ENCODE results near the gene TRIM29.

The TRIM29 gene

GRCh38 chr11:120127236-120127635 lies 10.7 kb downstream of the TRIM29 start:
- WGBS, 2 experiments (ENCODE audit: insufficient coverage in 2 of 2) = 91 to 93% methylated on average over 5 of the region's 7 CpGs
- no peak overlapping the region for H3K4me3 ChIP-seq (ENCODE audit: extremely low read depth, insufficient read depth, low read length, poor library complexity, severe bottlenecking)
- H3K36me3 ChIP-seq (ENCODE audit: control insufficient read depth, insufficient read depth, low read length) = no peaks in the 10 kb centered on the region

GRCh38 chr11:120126620-120127019 lies 11.3 kb downstream of the TRIM29 start:
- no peak overlapping the region for H3K4me3 ChIP-seq (ENCODE audit: extremely low read depth, insufficient read depth, low read length, poor library complexity, severe bottlenecking)
- no peaks in the 10 kb centered on the region for H3K9me3 ChIP-seq (ENCODE audit: control insufficient read depth, low read length)
- no peak overlapping the region for H3K27ac ChIP-seq (ENCODE audit: low read depth, low read length, severe bottlenecking)
- no peaks in the 10 kb centered on the region for H3K36me3 ChIP-seq (ENCODE audit: control insufficient read depth, insufficient read depth, low read length)
- WGBS, 2 experiments (ENCODE audit: insufficient coverage in 2 of 2) = 89 to 94% methylated on average over 1 of the region's 4 CpGs
- H3K4me1 ChIP-seq (ENCODE audit: control insufficient read depth, insufficient read depth, low read length, poor library complexity, severe bottlenecking) = peaks cover 19% of the 10 kb centered on the region

More at GRCh38 chr11:120127236-120127635, 10.7 kb downstream of the TRIM29 start:
- no peaks in the 10 kb centered on the region for H3K9me3 ChIP-seq (ENCODE audit: control insufficient read depth, low read length)
- no peak overlapping the region for H3K27ac ChIP-seq (ENCODE audit: low read depth, low read length, severe bottlenecking)
- peaks cover 15% of the 10 kb centered on the region for H3K4me1 ChIP-seq (ENCODE audit: control insufficient read depth, insufficient read depth, low read length, poor library complexity, severe bottlenecking)

DNA sequence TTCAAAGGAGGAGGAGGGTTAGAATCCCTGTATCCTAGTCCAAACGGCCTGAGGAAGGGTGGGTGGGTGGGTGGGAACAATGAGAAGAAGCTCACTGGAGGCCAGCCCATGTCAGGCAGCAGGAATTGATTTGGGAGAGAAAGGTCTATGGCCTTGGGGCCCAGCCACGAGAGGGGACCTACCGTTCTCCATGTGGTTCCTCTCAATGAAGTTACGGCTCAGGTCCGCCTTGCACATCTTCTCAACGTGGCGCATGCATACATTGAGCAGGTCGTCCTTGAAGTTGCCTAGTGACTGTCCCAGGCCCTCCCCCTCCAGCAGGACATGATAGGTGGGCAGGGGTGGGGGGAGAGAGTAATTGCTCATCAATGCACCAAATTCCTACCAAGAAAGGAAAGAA lies 12.4 kb downstream of the TRIM29 start:
- Histone ChIP-seq H3K4me1 (ENCODE audit: control insufficient read depth, insufficient read depth, low read length, poor library complexity, severe bottlenecking) (peaks cover 24% of the 10 kb centered on the region), H3K36me3 (ENCODE audit: control insufficient read depth, insufficient read depth, low read length) (no peaks in the 10 kb centered on the region), H3K27ac (ENCODE audit: low read depth, low read length, severe bottlenecking) (no peak overlapping the region), H3K4me3 (ENCODE audit: extremely low read depth, insufficient read depth, low read length, poor library complexity, severe bottlenecking) (no peak overlapping the region), H3K9me3 (ENCODE audit: control insufficient read depth, low read length) (no peaks in the 10 kb centered on the region)
- WGBS, 2 experiments (ENCODE audit: insufficient coverage in 2 of 2) = 95% methylated on average over 6 to 8 of the region's 8 CpGs

DNA sequence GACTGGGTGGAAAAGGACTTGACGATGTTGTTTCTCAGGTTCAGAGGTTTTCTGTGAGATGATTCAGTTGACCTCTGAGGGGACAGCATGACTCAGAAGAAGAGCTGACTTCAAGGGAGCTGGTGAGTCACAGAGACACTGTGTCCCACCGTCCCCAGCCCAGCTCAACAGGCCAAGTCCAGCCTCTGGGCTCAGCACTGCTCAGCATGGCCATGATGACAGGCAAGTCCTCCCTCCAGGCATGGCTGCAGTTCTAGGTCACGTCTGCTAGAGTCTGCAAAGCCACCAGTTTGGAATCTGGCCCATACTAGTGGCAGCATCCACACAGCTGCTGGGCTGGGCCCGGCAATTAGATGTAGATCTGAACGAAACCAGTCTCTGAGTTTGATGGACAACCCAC lies 12.9 kb downstream of the TRIM29 start:
- WGBS, 2 experiments (ENCODE audit: insufficient coverage in 2 of 2) = 83 to 84% methylated on average over 5 of the region's 5 CpGs
- H3K9me3 ChIP-seq (ENCODE audit: control insufficient read depth, low read length) = no peaks in the 10 kb centered on the region
- H3K27ac ChIP-seq (ENCODE audit: low read depth, low read length, severe bottlenecking) = peak overlapping the region; percentile 49
- H3K36me3 ChIP-seq (ENCODE audit: control insufficient read depth, insufficient read depth, low read length) = no peaks in the 10 kb centered on the region
- peaks cover 24% of the 10 kb centered on the region for H3K4me1 ChIP-seq (ENCODE audit: control insufficient read depth, insufficient read depth, low read length, poor library complexity, severe bottlenecking)
- H3K4me3 ChIP-seq (ENCODE audit: extremely low read depth, insufficient read depth, low read length, poor library complexity, severe bottlenecking) = no peak overlapping the region

- Histone ChIP-seq H3K4me3 (ENCODE audit: extremely low read depth, insufficient read depth, low read length, poor library complexity, severe bottlenecking) (no peak overlapping the region), H3K36me3 (ENCODE audit: control insufficient read depth, insufficient read depth, low read length) (no peaks in the 10 kb centered on the region), H3K27ac (ENCODE audit: low read depth, low read length, severe bottlenecking) (no peak overlapping the region), H3K4me1 (ENCODE audit: control insufficient read depth, insufficient read depth, low read length, poor library complexity, severe bottlenecking) (peaks cover 20% of the 10 kb centered on the region), H3K9me3 (ENCODE audit: control insufficient read depth, low read length) (no peaks in the 10 kb centered on the region)
- 89 to 96% methylated on average over 6 to 8 of the region's 14 CpGs for WGBS, 2 experiments (ENCODE audit: insufficient coverage in 2 of 2)
These were observed 13.6 kb downstream of the TRIM29 start for GRCh38 chr11:120124355-120124754.

DNA sequence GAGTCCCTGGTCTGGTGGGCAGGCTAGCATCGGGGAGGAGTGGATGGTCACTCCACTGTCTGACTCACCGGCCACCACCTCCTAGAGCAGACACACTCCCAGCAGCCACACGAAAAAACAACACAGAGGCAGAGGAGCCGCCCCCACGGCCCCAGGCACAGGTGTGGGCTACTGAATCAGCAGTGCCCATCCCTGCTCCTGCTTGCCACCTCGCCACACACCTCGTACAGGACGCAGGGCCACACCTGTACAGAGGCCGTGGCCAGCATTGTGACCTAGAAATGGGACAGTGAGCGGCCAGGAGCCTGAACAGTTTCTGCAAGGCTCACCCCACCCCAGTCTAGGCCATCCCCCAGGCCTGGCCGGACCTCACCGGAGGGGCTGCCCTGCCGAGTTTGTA lies 14.0 kb downstream of the TRIM29 start:
- Histone ChIP-seq H3K9me3 (ENCODE audit: control insufficient read depth, low read length) (no peaks in the 10 kb centered on the region), H3K4me3 (ENCODE audit: extremely low read depth, insufficient read depth, low read length, poor library complexity, severe bottlenecking) (no peak overlapping the region), H3K27ac (ENCODE audit: low read depth, low read length, severe bottlenecking) (no peak overlapping the region), H3K4me1 (ENCODE audit: control insufficient read depth, insufficient read depth, low read length, poor library complexity, severe bottlenecking) (peaks cover 20% of the 10 kb centered on the region), H3K36me3 (ENCODE audit: control insufficient read depth, insufficient read depth, low read length) (no peaks in the 10 kb centered on the region)
- WGBS, 2 experiments (ENCODE audit: insufficient coverage in 2 of 2) = 89 to 94% methylated on average over 11 to 12 of the region's 13 CpGs

DNA sequence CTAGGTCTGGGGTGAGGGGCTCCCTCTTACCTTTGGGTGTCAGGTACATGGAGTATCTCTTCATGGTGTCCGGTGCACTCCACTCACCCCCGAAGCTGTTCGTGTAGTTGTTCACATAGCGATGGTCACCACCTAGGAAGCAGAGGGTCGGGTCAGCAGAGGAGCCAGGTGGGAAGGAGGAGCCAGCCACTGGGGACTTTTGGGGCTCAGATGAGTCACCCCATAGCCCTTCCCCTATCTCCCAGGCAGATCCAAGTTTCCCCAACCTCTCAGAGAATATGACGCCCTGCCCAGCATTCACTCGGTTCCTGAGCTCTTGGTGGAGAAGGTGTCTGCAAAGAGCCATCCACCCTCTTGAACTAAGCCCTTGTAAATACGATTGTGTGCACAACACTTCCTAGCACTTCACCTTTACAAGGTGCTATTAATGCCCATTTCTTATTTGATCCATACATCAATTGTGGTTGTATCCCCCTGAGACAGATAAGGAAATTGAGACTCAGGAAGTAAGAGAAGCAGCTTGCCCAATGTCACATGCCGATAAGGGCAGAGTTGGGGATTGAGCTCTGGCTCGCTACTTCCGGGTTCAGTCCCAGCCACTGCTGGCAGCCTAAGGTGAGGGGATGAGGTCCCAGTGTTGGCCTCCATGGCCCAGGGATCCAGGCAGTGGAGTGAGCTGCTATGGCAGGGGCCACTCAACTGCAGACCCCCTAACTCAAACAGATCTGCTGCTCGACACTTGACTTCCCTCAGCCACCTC lies 14.8 kb downstream of the TRIM29 start:
- H3K4me3 ChIP-seq (ENCODE audit: extremely low read depth, insufficient read depth, low read length, poor library complexity, severe bottlenecking) = no peak overlapping the region
- no peak overlapping the region for H3K27ac ChIP-seq (ENCODE audit: low read depth, low read length, severe bottlenecking)
- peaks cover 20% of the 10 kb centered on the region for H3K4me1 ChIP-seq (ENCODE audit: control insufficient read depth, insufficient read depth, low read length, poor library complexity, severe bottlenecking)
- no peaks in the 10 kb centered on the region for H3K9me3 ChIP-seq (ENCODE audit: control insufficient read depth, low read length)
- no peaks in the 10 kb centered on the region for H3K36me3 ChIP-seq (ENCODE audit: control insufficient read depth, insufficient read depth, low read length)
- 96 to 98% methylated on average over 7 to 9 of the region's 12 CpGs for WGBS, 2 experiments (ENCODE audit: insufficient coverage in 2 of 2)

GRCh38 chr11:120121914-120122473 lies 15.9 kb downstream of the TRIM29 start:
- Histone ChIP-seq H3K27ac (ENCODE audit: low read depth, low read length, severe bottlenecking) (no peak overlapping the region), H3K36me3 (ENCODE audit: control insufficient read depth, insufficient read depth, low read length) (no peaks in the 10 kb centered on the region), H3K4me3 (ENCODE audit: extremely low read depth, insufficient read depth, low read length, poor library complexity, severe bottlenecking) (no peak overlapping the region), H3K4me1 (ENCODE audit: control insufficient read depth, insufficient read depth, low read length, poor library complexity, severe bottlenecking) (peaks cover 20% of the 10 kb centered on the region), H3K9me3 (ENCODE audit: control insufficient read depth, low read length) (no peaks in the 10 kb centered on the region)
- WGBS, 2 experiments (ENCODE audit: insufficient coverage in 2 of 2) = 78 to 85% methylated on average over 5 to 6 of the region's 9 CpGs

- no peaks in the 10 kb centered on the region for H3K36me3 ChIP-seq (ENCODE audit: control insufficient read depth, insufficient read depth, low read length)
- H3K4me3 ChIP-seq (ENCODE audit: extremely low read depth, insufficient read depth, low read length, poor library complexity, severe bottlenecking) = no peak overlapping the region
- no peak overlapping the region for H3K27ac ChIP-seq (ENCODE audit: low read depth, low read length, severe bottlenecking)
- H3K4me1 ChIP-seq (ENCODE audit: control insufficient read depth, insufficient read depth, low read length, poor library complexity, severe bottlenecking) = peaks cover 20% of the 10 kb centered on the region
- WGBS, 2 experiments (ENCODE audit: insufficient coverage in 2 of 2) = 69 to 73% methylated on average over 2 to 3 of the region's 3 CpGs
- no peaks in the 10 kb centered on the region for H3K9me3 ChIP-seq (ENCODE audit: control insufficient read depth, low read length)
These were observed 16.6 kb downstream of the TRIM29 start for GRCh38 chr11:120121336-120121735.

- no peaks in the 10 kb centered on the region for H3K9me3 ChIP-seq (ENCODE audit: control insufficient read depth, low read length)
These were observed 17.0 kb downstream of the TRIM29 start for GRCh38 chr11:120120805-120121335.

GRCh38 chr11:120119121-120119520 lies 18.8 kb downstream of the TRIM29 start:
- Histone ChIP-seq H3K27ac (ENCODE audit: low read depth, low read length, severe bottlenecking) (no peak overlapping the region), H3K9me3 (ENCODE audit: control insufficient read depth, low read length) (no peaks in the 10 kb centered on the region), H3K4me3 (ENCODE audit: extremely low read depth, insufficient read depth, low read length, poor library complexity, severe bottlenecking) (no peak overlapping the region), H3K36me3 (ENCODE audit: control insufficient read depth, insufficient read depth, low read length) (no peaks in the 10 kb centered on the region), H3K4me1 (ENCODE audit: control insufficient read depth, insufficient read depth, low read length, poor library complexity, severe bottlenecking) (peaks cover 17% of the 10 kb centered on the region)
- 80 to 100% methylated on average over 1 of the region's 4 CpGs for WGBS, 2 experiments (ENCODE audit: insufficient coverage in 2 of 2)

More at GRCh38 chr11:120120805-120121335, 17.0 kb downstream of the TRIM29 start:
- H3K36me3 ChIP-seq (ENCODE audit: control insufficient read depth, insufficient read depth, low read length) = no peaks in the 10 kb centered on the region
- no peak overlapping the region for H3K4me3 ChIP-seq (ENCODE audit: extremely low read depth, insufficient read depth, low read length, poor library complexity, severe bottlenecking)
- no peak overlapping the region for H3K27ac ChIP-seq (ENCODE audit: low read depth, low read length, severe bottlenecking)
- peaks cover 20% of the 10 kb centered on the region for H3K4me1 ChIP-seq (ENCODE audit: control insufficient read depth, insufficient read depth, low read length, poor library complexity, severe bottlenecking)
- 94% methylated on average over 6 to 8 of the region's 8 CpGs for WGBS, 2 experiments (ENCODE audit: insufficient coverage in 2 of 2)

All from mesodermal cell (in vitro differentiated cells).